ENCODE results near the gene RAPSN.
A peak's percentile ranks its signal among the peaks of the same experiment; 100 is the strongest.

Gene RAPSN

DNA sequence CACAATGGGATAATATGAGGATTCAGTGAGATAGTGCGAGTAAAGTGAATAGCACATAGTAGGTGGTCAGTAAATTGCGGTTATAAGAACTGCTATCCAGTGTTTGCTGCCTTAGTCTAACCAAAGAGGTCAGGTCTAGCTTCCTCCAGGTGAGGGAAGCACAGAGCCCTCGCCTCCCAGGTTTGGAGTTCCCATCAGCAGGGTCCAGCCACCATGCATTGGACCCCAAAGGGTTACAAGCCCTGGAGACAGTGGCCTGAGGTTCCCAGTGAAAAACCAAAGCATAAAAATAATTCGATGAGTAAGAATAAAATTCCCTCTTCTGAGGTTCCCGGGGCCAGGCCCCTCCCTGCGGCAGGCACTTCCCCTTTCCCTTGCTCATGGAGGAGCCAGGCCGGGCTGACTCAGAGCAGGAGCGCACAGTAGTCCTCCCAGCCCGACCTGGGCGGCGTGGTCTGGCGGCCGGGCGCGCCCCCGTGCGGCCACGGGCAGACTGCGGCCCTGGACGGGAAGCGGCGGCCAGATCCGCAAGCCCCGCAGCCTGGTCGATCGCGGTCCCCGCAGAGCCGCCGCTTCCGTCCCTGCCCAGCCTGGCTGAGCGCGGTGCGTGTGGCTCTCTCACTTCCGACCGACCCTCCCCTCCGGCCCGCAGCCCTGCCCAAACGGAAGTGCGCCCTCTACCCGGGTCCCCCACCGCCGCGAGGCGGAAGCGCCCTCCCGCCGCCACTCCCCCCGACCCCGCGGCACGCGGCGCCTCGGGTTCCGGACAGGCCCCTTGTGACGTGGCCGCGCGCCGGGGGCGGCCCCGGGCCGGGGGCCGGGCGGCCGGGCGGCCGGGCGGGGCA, 41.0 kb downstream of the RAPSN start, which contains the start of gene SLC39A13 (continued):
- no peak for TF ChIP-seq BCL6B (tag by site-specific recombination; IDR thresholded peaks at IDR 0.05)
- TF ChIP-seq OSR2 (tag by site-specific recombination; IDR thresholded peaks at IDR 0.05) = peak; percentile 64
- no peak for TF ChIP-seq ZNF837 (tag by site-specific recombination; IDR thresholded peaks at IDR 0.05)
- TF ChIP-seq ZFP3 (tag by site-specific recombination; IDR thresholded peaks at IDR 0.05; ENCODE audit: low read depth) = no peak
- TF ChIP-seq ZNF777 (tag by site-specific recombination; IDR thresholded peaks at IDR 0.05; ENCODE audit: borderline replicate concordance) = no peak
- TF ChIP-seq, protein P1, sequence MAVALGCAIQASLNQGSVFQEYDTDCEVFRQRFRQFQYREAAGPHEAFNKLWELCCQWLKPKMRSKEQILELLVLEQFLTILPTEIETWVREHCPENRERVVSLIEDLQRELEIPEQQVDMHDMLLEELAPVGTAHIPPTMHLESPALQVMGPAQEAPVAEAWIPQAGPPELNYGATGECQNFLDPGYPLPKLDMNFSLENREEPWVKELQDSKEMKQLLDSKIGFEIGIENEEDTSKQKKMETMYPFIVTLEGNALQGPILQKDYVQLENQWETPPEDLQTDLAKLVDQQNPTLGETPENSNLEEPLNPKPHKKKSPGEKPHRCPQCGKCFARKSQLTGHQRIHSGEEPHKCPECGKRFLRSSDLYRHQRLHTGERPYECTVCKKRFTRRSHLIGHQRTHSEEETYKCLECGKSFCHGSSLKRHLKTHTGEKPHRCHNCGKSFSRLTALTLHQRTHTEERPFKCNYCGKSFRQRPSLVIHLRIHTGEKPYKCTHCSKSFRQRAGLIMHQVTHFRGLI (tag by site-specific recombination; IDR thresholded peaks at IDR 0.05) = peak; percentile 73; the same call in 1 of the 2 replicates
- peak; percentile 79 for TF ChIP-seq ZNF596 (tag by site-specific recombination; IDR thresholded peaks at IDR 0.05)
- TF ChIP-seq ZNF585B (tag by site-specific recombination; IDR thresholded peaks at IDR 0.05) = no peak
- TF ChIP-seq ZNF692 (tag by site-specific recombination; IDR thresholded peaks at IDR 0.05) = peak; percentile 61
- TF ChIP-seq, protein P2, sequence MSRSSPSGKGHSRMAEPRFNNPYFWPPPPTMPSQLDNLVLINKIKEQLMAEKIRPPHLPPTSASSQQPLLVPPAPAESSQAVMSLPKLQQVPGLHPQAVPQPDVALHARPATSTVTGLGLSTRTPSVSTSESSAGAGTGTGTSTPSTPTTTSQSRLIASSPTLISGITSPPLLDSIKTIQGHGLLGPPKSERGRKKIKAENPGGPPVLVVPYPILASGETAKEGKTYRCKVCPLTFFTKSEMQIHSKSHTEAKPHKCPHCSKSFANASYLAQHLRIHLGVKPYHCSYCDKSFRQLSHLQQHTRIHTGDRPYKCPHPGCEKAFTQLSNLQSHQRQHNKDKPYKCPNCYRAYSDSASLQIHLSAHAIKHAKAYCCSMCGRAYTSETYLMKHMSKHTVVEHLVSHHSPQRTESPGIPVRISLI (tag by site-specific recombination; IDR thresholded peaks at IDR 0.05) = no peak
- peak; percentile 76 for TF ChIP-seq ZNF629 (tag by site-specific recombination; IDR thresholded peaks at IDR 0.05)
- TF ChIP-seq ZNF707 (tag by site-specific recombination; IDR thresholded peaks at IDR 0.05) = no peak
- peak; percentile 7; the same call in 1 of the 2 replicates for TF ChIP-seq ZNF221 (tag by site-specific recombination; IDR thresholded peaks at IDR 0.05; ENCODE audit: borderline replicate concordance)
- TF ChIP-seq ZNF350 (tag by site-specific recombination; IDR thresholded peaks at IDR 0.05) = no peak
- no peak for TF ChIP-seq ZNF549 (tag by site-specific recombination; IDR thresholded peaks at IDR 0.05)
- TF ChIP-seq SP2 (tag by site-specific recombination; IDR thresholded peaks at IDR 0.05) = peak; percentile 82
- TF ChIP-seq ZNF664 (tag by site-specific recombination; IDR thresholded peaks at IDR 0.05) = peak; percentile 66; the same call in 1 of the 2 replicates
- no peak for TF ChIP-seq ZNF23 (tag by site-specific recombination; IDR thresholded peaks at IDR 0.05; ENCODE audit: borderline replicate concordance)
- TF ChIP-seq ZNF704 (tag by site-specific recombination; IDR thresholded peaks at IDR 0.05) = no peak
- TF ChIP-seq ZNF645 (tag by site-specific recombination; IDR thresholded peaks at IDR 0.05) = no peak
- peak; percentile 66 for TF ChIP-seq ZNF600 (tag by site-specific recombination; IDR thresholded peaks at IDR 0.05)
- no peak for TF ChIP-seq ZNF510 (tag by site-specific recombination; IDR thresholded peaks at IDR 0.05; ENCODE audit: insufficient replicate concordance)
- peak; percentile 61; the same call in 1 of the 2 replicates for TF ChIP-seq CTCF (tag by site-specific recombination; IDR thresholded peaks at IDR 0.05)
- no peak for TF ChIP-seq ZNF776 (tag by site-specific recombination; IDR thresholded peaks at IDR 0.05; ENCODE audit: borderline replicate concordance)
- no peak for TF ChIP-seq REPIN1 (tag by site-specific recombination; IDR thresholded peaks at IDR 0.05; ENCODE audit: low read depth)
- 0 out of 2 replicates have a peak, but pooled peaks have one; percentile 43 for TF ChIP-seq YY1 (tag by site-specific recombination; IDR thresholded peaks at IDR 0.05)
- TF ChIP-seq ZNF157 (tag by site-specific recombination; IDR thresholded peaks at IDR 0.05) = no peak
- peak; percentile 67 for TF ChIP-seq ZBTB17 (tag by site-specific recombination; IDR thresholded peaks at IDR 0.05)
- no peak for TF ChIP-seq ZBTB7A (tag by site-specific recombination; IDR thresholded peaks at IDR 0.05; ENCODE audit: low read depth)
